Astrocyte (in vitro differentiated cells and primary cell): Measurements from ENCODE around the gene AMPD3. TPM values are rescaled to one million over a fixed set of nuclear protein-coding genes. Genes with fewer than 3 reads are reported as not detected.

Experiments used
- DNase-seq: peaks from one replicate; pipeline ENCODE4 v3.0.0-alpha.2; 2010; ENCODE audit warnings: low read depth
- FAIRE-seq: peaks from 2 replicates; lab custom pipeline; 2011; peaks lifted over from hg19 to GRCh38; lab: Jason Lieb, UNC
- H2AFZ ChIP-seq: 2 replicates; pipeline ENCODE4 v1.6.0; 2012; ENCODE audit warnings: low read depth, low read length, inconsistent platforms
- H3K27ac ChIP-seq: 2 replicates; pipeline ENCODE4 v1.5.1; 2011; ENCODE audit warnings: low read depth, low read length, inconsistent platforms
- H3K27me3 ChIP-seq: 2 replicates; pipeline ENCODE4 v1.6.0; 2011; ENCODE audit warnings: low read length, inconsistent platforms; ENCODE audit not compliant: insufficient read depth
- H3K36me3 ChIP-seq: 2 replicates; pipeline ENCODE4 v1.5.1; 2011; ENCODE audit warnings: low read length, inconsistent platforms; ENCODE audit not compliant: insufficient read depth
- H3K4me1 ChIP-seq: 2 replicates; pipeline ENCODE4 v1.5.1; 2011; ENCODE audit warnings: low read length, inconsistent platforms; ENCODE audit not compliant: insufficient read depth
- H3K4me2 ChIP-seq: 2 replicates; pipeline ENCODE4 v1.6.0; 2012; ENCODE audit warnings: low read length, inconsistent platforms
- H3K4me3 ChIP-seq: 2 replicates; pipeline ENCODE4 v1.5.1; 2011; ENCODE audit warnings: low read depth, mild to moderate bottlenecking, low read length, inconsistent platforms; ENCODE audit not compliant: insufficient read depth
- H3K79me2 ChIP-seq: 2 replicates; pipeline ENCODE4 v1.6.0; 2012; ENCODE audit warnings: mild to moderate bottlenecking, low read length, inconsistent platforms; ENCODE audit not compliant: insufficient read depth
- H3K9ac ChIP-seq: 2 replicates; pipeline ENCODE4 v1.6.0; 2012; ENCODE audit warnings: mild to moderate bottlenecking, low read length, inconsistent platforms
- H3K9me3 ChIP-seq: 2 replicates; pipeline ENCODE4 v1.5.1; 2012; ENCODE audit warnings: low read depth, mild to moderate bottlenecking, low read length, inconsistent platforms; ENCODE audit not compliant: insufficient read depth
- H4K20me1 ChIP-seq: 2 replicates; pipeline ENCODE4 v1.6.0; 2012; ENCODE audit warnings: low read length, inconsistent platforms; ENCODE audit not compliant: insufficient read depth
- H3K27ac Mint-ChIP-seq: one replicate; pipeline ENCODE4 v1.8.0; 2021; ENCODE audit warnings: mild to moderate bottlenecking, mixed read lengths; ENCODE audit not compliant: unreplicated experiment
- H3K27me3 Mint-ChIP-seq: one replicate; pipeline ENCODE4 v1.8.0; 2021; ENCODE audit warnings: low read depth, mixed read lengths; ENCODE audit not compliant: unreplicated experiment
- H3K36me3 Mint-ChIP-seq: one replicate; pipeline ENCODE4 v1.8.0; 2021; ENCODE audit warnings: low read depth, mixed read lengths; ENCODE audit not compliant: unreplicated experiment
- H3K4me1 Mint-ChIP-seq: one replicate; pipeline ENCODE4 v1.8.0; 2021; ENCODE audit warnings: low read depth, mixed read lengths; ENCODE audit not compliant: unreplicated experiment
- H3K4me3 Mint-ChIP-seq: one replicate; pipeline ENCODE4 v1.8.0; 2021; ENCODE audit warnings: mild to moderate bottlenecking, moderate library complexity, mixed read lengths; ENCODE audit not compliant: unreplicated experiment
- H3K9me3 Mint-ChIP-seq: one replicate; pipeline ENCODE4 v1.8.0; 2021; ENCODE audit warnings: mild to moderate bottlenecking, mixed read lengths; ENCODE audit not compliant: unreplicated experiment
- CTCF ChIP-seq: IDR thresholded peaks from 2 replicates; pipeline ENCODE4 v1.5.1; 2011; ENCODE audit warnings: low read depth, mild to moderate bottlenecking, inconsistent platforms, low read length, moderate library complexity; ENCODE audit not compliant: insufficient read depth
- EZH2 ChIP-seq: IDR thresholded peaks from 2 replicates; pipeline ENCODE4 v1.6.1; 2012; ENCODE audit warnings: mild to moderate bottlenecking, low read length, inconsistent platforms; ENCODE audit not compliant: insufficient read depth
- total RNA-seq: library from RNA; stranded (reverse); gene quantifications from 2 replicates; pipeline ENCODE4 v1.2.1, GENCODE V29; 2021

Gene AMPD3
- total RNA-seq, 1 donor from 2014 or later = 5.6 TPM

- Mint-ChIP-seq H3K4me3 (no peak overlapping the region), H3K27ac (no peak overlapping the region), H3K4me1 (peaks cover 1% of the 10 kb centered on the region), H3K9me3 (peaks cover 3% of the 10 kb centered on the region), H3K36me3 (peaks cover 5% of the 10 kb centered on the region), H3K27me3 (peaks cover 7% of the 10 kb centered on the region)
- no peak for DNase-seq
- H2AFZ ChIP-seq = no peak overlapping the region
- no peak for FAIRE-seq
- no peak overlapping the region for H3K4me2 ChIP-seq
- TF ChIP-seq CTCF (no peak), EZH2 (no peak)
- no peaks in the 10 kb centered on the region for H3K79me2 ChIP-seq
- H4K20me1 ChIP-seq = no peaks in the 10 kb centered on the region
- H3K9me3 ChIP-seq = no peaks in the 10 kb centered on the region
- no peaks in the 10 kb centered on the region for H3K36me3 ChIP-seq
- H3K27ac ChIP-seq = no peak overlapping the region
- H3K4me3 ChIP-seq = no peak overlapping the region
- no peaks in the 10 kb centered on the region for H3K27me3 ChIP-seq
- H3K4me1 ChIP-seq = no peaks in the 10 kb centered on the region
- no peak overlapping the region for H3K9ac ChIP-seq
These were observed 25.0 kb downstream of the AMPD3 start for GRCh38 chr11:10480026-10480425.

GRCh38 chr11:10480760-10481159 lies 25.7 kb downstream of the AMPD3 start:
- no peak for FAIRE-seq
- no peaks in the 10 kb centered on the region for H3K36me3 ChIP-seq
- no peaks in the 10 kb centered on the region for H3K27me3 ChIP-seq
- Mint-ChIP-seq H3K4me3 (no peak overlapping the region), H3K4me1 (peaks cover 1% of the 10 kb centered on the region), H3K27ac (no peak overlapping the region), H3K9me3 (peaks cover 3% of the 10 kb centered on the region), H3K27me3 (peaks cover 7% of the 10 kb centered on the region), H3K36me3 (peaks cover 5% of the 10 kb centered on the region)
- DNase-seq = no peak
- H3K9ac ChIP-seq = no peak overlapping the region
- TF ChIP-seq EZH2 (no peak), CTCF (no peak)
- no peaks in the 10 kb centered on the region for H3K4me1 ChIP-seq
- no peak overlapping the region for H3K27ac ChIP-seq
- no peaks in the 10 kb centered on the region for H3K9me3 ChIP-seq
- no peaks in the 10 kb centered on the region for H4K20me1 ChIP-seq
- H2AFZ ChIP-seq = no peak overlapping the region
- H3K4me2 ChIP-seq = no peak overlapping the region
- no peaks in the 10 kb centered on the region for H3K79me2 ChIP-seq
- H3K4me3 ChIP-seq = no peak overlapping the region

GRCh38 chr11:10481560-10482349 lies 26.7 kb downstream of the AMPD3 start:
- FAIRE-seq (no peak), DNase-seq (no peak)
- peaks cover 1% of the 10 kb centered on the region for H3K4me1 Mint-ChIP-seq
- no peaks in the 10 kb centered on the region for H3K4me1 ChIP-seq
- H3K36me3 Mint-ChIP-seq = peaks cover 7% of the 10 kb centered on the region
- H4K20me1 ChIP-seq = no peaks in the 10 kb centered on the region
- H3K27ac Mint-ChIP-seq = no peak overlapping the region
- no peak overlapping the region for H3K4me3 Mint-ChIP-seq
- H3K79me2 ChIP-seq = no peaks in the 10 kb centered on the region
- no peak overlapping the region for H2AFZ ChIP-seq
- no peaks in the 10 kb centered on the region for H3K36me3 ChIP-seq
- H3K4me3 ChIP-seq = no peak overlapping the region
- no peaks in the 10 kb centered on the region for H3K27me3 ChIP-seq
- H3K9me3 Mint-ChIP-seq = no peaks in the 10 kb centered on the region
- H3K4me2 ChIP-seq = no peak overlapping the region
- no peak overlapping the region for H3K9ac ChIP-seq
- H3K27me3 Mint-ChIP-seq = peaks cover 8% of the 10 kb centered on the region
- H3K9me3 ChIP-seq = no peaks in the 10 kb centered on the region
- no peak overlapping the region for H3K27ac ChIP-seq
- TF ChIP-seq EZH2 = no peak
- no peak for TF ChIP-seq CTCF
